Renal cortex interstitium (tissue), 11 donors: ENCODE measurements around the gene TACC2. TPM values are rescaled to one million over a fixed set of nuclear protein-coding genes. Genes with fewer than 3 reads are reported as not detected.
"Not testable (repeated sequence)": the region's sequence is repeated elsewhere in the genome, so short reads cannot be mapped to it uniquely, and the experiment has no call there.

Source experiments
- DNase-seq, 11 donors: peaks; one replicate each; pipeline ENCODE4 v3.0.0-alpha.2; 2013; ENCODE audit warnings: low read depth in 9 of 11, low spot score in 4 of 11; ENCODE audit errors: extremely low read depth in 1 of 11
- polyA plus RNA-seq, 3 donors: library from polyadenylated mRNA; unstranded; fragments of 120-200 nt; gene quantifications; one replicate each; pipeline ENCODE4 v1.2.1, GENCODE V29; 2013; ENCODE audit not compliant: insufficient read length in 3 of 3

The TACC2 gene
- polyA plus RNA-seq, 3 donors: 42.0 to 55.4 (median 50.1) TPM

DNA sequence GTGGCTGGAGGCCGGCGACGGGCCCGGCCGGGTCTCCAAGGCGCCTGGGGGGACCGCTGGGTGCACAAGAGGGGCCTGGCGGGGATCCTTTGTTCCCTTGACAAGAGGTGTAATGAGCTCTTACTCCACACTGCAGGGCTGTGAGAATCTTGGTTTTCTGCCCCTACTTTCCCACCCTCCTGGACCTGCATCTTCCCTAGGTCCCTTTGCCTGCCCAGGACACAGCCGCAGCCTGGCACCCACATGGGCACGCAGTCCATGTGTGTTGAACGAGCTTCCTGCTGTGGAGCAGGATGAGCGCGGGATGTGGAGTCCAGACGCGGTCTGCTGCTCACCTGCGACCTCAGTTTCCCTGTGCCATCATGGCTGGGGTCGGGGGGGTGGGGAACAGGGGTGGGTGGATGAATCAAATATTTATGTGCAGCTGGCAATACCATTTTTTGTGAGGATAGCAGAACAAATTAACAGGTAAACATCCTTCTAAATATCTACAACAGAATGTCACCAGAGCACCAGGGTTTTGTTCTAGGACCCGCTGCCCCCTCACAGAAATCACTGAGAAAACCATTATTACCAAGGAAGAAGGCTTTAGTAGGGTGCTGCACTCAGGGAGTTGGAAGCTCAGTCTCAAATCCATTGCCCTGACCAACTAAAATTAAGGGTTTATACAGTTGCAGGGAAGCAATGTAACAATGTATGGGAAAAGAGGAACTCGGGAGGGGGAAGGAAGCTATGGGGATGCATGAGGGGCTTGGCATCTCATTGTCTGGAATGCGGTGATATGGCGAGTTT lies 13.5 kb upstream of the TACC2 start:
- DNase-seq: no peak

DNA sequence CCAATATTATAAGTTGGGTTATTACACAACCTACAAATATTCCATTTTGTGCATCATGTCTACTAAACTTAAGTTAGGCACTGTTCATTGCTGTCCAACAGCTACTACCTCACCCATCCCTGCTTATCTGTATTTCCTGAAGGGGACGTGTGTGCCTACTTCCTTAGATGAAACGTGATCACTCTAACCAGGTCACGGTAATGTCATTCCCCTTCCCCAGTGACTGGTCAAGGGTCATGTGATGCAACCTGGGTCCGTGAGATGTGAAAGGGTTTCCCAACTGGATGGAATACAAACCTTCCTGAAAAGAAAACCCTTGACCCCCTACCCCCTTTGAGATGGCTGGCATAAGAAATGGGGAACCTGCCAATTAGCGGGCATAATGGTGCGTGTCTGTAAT lies 12.4 kb upstream of the TACC2 start:
- no peak for DNase-seq

- no peak for DNase-seq
These were observed 10.5 kb upstream of the TACC2 start for GRCh38 chr10:121978511-121978910.

- no peak for DNase-seq
These were observed 7.6 kb upstream of the TACC2 start for GRCh38 chr10:121981346-121981745.

GRCh38 chr10:121983852-121984251 lies 5.1 kb upstream of the TACC2 start:
- no peak for DNase-seq

DNA sequence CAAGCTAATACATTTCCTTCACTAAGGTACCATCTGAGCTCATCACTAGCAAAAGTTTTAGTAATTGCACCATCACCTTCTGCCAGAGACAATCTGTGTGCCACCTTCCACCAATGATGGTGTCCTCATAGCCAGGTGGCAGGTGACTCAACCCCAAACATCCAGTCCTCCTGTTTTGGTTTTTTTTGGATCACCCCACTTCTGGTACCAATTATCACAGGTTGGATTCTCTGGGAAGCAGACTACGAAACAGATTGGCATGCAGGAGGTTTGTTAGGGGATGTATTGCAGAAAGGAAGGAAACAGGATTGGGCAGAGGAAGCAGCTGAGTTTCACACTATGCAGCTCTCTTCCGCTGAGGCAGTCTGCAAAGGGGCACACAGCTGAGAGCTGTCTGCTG lies 4.5 kb upstream of the TACC2 start:
- DNase-seq: no peak

GRCh38 chr10:121990015-121990677 lies 1.2 kb downstream of the TACC2 start:
- DNase-seq: no peak

- not testable (repeated sequence) for DNase-seq
These were observed 2.8 kb downstream of the TACC2 start for GRCh38 chr10:121991727-121992126.

DNA sequence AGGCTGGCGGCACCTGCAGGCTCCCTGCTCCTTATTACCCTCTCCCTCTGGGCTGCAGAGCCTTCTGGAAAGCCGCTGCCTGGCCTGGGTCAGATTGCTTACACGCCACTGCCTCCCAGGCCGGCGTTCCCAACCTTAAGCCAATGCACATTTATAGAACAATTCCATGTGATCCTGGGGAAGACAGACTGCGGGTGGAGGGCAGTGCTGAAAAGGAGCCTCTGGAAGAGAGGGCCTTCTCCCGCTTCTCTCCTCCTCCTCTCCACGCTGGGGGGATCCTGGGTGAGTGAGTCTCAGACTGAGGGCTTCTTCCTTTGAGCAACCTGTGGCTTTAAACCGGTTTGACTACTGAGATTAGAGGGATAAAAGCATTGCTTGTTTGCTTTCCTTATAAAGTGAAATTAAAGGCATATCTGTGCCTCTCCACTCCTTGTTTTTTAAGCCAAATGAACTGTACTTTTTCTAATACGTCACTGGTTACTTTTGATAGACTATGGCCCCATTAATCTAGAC lies 5.5 kb downstream of the TACC2 start:
- DNase-seq: peak in 2 of 11 donors; percentile 31 to 36

DNA sequence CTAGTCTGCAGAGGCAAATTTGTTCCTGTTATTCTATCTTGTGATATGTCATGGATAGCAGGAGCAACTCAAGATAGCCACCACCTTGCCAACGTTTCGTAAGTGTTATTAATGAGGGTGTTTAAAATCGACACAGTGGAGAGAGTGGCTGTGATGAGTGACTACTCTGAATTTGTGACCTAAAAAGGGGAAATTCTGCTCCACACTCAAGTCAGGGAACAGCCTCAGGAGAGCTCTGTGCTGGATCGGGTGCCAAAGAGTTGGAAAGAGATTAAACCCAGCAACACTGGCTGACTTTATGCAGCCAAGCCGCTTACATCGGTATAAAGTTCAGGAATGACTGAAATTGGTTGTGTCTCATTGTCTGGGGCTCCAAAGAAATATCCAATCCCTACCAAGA lies 9.5 kb downstream of the TACC2 start:
- DNase-seq: no peak

DNA sequence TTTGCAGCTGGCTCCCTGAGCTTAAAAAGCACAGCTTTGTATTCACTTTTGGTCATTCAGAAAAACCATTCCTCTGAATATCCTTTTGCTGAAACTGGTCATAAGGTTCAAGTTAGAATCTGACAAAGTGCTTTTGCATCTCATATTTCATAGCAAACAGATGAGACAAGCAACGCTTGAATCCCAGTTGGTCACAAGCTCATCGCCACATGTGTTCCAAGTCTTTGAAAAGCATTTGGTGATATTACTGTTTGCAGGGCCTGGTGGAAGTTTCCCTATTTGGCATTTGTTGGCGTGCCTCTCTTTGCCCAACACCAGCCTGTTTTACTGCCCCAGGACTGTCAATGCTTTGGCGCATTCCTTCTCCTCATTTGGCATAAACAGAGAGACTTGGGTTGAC lies 10.3 kb downstream of the TACC2 start:
- no peak for DNase-seq

- no peak for DNase-seq
These were observed 12.7 kb downstream of the TACC2 start for GRCh38 chr10:122001698-122002097.

GRCh38 chr10:122007415-122007814 lies 18.5 kb downstream of the TACC2 start:
- DNase-seq: no peak

GRCh38 chr10:122010405-122011050 lies 21.6 kb downstream of the TACC2 start:
- DNase-seq: no peak

GRCh38 chr10:122012731-122013130 lies 23.8 kb downstream of the TACC2 start:
- DNase-seq: no peak

DNA sequence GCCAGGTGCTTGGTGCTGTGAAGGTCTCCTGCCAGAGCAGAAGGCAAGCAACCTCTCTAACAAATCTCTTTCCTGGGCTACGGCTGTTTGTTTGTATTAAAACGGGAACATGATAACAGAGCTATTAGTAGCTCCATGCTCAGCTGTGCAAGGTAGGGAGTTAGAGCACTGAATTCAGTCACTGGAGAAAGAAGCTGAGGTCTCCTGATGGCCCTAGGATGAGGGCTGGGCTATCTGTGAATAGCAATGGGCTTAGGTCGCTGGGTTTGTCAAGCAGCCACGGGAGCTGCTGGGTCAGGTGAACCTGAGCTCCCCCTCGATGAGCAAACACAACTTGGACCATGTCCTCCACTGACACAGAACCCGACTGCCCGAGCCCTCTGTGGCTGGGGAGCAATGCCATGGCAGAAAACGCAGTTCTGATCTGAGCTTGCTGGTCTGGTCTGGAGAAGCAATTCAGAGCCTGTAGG lies 24.4 kb downstream of the TACC2 start:
- no peak for DNase-seq

DNA sequence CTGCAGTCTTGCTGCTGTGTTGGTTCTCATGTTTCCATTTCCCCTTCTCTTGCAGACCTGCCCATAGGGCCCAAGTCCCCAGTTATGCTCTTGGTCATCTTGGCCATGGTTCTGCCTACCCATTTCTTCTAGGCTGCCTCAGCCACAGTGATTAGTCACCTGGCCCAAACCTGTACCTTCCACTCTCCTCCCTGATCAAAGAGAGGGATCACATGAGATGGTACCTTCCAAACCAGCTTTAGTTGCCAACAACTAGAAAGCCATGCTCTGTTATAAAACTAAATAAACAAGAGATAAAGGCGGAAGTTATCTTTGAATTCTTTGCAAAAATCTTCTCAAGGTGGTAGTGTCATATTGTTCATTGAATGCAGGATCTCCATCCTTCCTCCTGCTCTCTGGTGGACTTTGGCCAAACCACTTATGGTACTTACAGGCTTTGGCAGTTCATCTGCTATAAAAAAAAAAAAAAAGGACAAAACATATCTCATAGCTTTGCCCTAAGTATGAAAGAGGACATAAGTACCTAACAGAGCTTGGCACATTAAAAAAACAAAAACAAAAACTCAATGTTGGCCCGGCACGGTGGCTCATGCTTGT lies 25.8 kb downstream of the TACC2 start:
- no peak for DNase-seq

DNA sequence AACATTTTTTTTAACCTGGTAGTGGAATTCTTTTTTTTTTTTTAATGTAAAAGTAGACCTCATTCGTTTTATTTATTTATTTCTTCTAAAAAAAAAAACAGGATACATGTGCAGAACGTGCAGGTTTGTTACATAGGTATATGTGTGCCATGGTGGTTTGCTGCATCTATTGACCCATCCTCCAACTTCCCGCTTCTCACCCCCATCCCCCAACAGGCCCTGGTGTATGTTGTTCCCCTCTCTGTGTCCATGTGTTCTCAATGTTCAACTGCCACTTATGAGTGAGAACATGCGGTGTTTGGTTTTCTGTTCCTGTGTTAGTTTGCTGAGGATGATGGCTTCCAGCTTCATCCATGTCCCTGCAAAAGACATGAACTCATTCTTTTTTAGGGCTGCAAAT lies 29.0 kb downstream of the TACC2 start:
- DNase-seq: not testable (repeated sequence)

DNA sequence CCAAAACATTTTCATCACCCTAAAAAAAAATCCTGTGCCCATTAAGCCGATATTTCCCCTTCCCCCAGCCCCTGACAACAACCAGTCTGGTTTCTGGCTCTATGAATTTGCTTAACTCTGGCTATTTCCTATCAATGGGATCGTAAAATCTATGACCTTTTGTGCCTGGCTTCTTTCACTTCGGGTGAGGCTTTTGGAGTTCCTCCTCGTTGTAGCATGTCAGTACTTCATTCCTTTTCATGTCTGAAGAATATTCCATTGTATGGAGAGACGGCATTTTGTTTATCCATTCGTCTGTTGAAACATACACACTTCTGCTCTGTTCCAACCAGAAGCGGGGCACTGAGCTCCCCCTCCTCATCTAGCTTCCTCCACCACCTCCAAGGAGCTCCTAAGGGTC lies 29.5 kb downstream of the TACC2 start:
- DNase-seq: no peak
